HG03575 (cell line): ENCODE results near the gene COL6A2.

ENCODE experiments used
- ATAC-seq: cut with Tn5 transposase; IDR thresholded peaks from one replicate; pipeline ENCODE4 v1.9.1; 2021; ENCODE audit not compliant: unreplicated experiment, insufficient number of reproducible peaks, low FRiP score; ENCODE audit errors: extremely low read depth

Gene COL6A2

GRCh38 chr21:46148106-46148505, 50.2 kb downstream of the COL6A2 start:
- no peak for ATAC-seq

GRCh38 chr21:46149205-46149901, 51.4 kb downstream of the COL6A2 start:
- no peak for ATAC-seq

- ATAC-seq, result no peak
Observed at GRCh38 chr21:46150073-46150472, 52.2 kb downstream of the COL6A2 start.

DNA sequence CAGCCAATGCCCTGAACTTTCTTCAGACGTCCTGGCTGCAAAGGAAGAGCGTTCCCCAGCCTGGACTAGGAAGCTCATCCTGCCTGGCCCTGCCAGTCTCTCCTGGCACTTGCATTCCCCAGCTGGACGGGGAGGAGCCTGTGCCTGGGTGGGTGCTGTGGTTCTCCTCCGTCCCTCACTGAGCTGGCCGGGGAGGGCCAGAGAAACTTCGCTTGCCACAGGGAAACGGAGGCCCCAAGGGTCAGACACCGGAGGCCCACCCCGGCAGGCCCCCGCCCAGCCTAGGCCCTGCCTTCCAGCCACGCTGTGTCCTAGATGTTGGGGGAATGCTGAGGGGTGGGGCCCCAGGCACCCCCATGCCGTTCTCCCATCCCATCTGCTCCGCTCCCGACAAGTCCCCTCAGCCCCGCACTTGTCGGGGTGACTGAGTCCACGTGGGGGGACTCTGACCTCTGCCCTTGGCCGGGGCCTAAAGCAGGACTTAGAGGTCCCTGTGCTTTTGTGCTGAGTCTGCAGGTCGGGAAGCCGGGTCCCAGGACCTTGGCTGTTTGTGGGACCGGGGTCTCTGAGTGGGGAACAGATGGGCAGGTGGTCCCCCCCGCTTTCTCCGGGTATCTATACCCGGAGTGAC, 52.7 kb downstream of the COL6A2 start:
- no peak for ATAC-seq

- no peak for ATAC-seq
Observed at GRCh38 chr21:46151261-46151988, 53.5 kb downstream of the COL6A2 start.

DNA sequence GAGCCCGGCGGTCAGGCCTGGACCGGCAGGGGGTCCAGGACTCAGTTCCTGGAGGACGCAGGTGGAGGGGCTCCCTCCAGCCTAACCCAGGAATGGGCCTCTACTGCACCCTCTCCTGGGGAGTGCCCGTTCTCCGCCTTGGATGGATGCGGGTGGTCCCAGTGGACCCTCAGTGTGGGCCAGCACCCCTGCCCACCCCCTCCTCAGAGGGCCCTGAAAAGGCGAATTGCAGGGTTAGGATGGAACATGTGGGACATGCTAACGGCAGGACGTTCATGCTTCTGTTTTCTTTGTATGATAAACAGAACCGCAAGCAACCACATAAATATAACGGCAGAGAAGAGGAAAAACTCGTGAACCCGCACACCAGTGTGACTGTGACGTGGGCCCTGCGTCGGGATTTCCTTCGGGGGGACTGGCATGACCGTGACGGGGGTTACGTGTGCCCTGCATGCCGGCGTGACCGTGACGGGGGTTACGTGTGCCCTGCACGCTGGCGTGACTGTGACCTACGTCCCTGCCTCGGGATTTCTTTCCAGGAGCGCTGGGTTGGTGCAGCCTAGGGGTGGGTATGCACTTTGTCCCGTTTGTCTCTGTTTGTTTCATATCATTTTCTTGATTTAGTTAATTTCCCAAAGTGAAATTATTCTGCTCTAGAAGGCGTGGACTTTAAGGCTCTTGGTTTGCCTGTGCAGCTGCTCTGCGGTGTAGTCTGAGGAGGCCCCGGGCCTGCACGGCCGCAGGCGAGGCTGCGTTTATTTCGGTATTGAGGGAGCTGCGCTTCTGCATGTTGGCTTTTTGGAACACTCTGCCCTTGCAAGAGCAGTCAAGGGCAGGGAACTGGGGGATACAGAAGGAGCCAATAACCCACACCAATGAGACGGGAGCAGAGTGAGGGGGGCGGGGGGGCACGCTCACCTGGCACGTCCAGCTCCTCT, 54.3 kb downstream of the COL6A2 start:
- no peak for ATAC-seq

DNA sequence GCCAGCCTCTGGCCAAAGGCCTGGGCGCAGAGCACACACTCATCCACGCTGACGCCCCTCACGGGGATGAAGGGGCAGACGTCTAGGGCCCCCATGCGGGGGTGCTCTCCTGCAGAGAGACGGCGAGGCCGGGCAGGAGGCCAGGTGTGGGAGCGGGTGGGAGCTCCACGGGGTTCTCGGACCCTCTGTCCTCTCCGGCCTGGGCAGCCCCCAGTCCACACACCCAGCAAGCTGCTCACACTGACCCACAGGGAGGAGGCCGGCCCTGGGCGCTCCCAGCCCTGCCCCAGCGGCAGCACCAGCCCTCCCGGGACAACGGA, 55.0 kb downstream of the COL6A2 start:
- no peak for ATAC-seq

DNA sequence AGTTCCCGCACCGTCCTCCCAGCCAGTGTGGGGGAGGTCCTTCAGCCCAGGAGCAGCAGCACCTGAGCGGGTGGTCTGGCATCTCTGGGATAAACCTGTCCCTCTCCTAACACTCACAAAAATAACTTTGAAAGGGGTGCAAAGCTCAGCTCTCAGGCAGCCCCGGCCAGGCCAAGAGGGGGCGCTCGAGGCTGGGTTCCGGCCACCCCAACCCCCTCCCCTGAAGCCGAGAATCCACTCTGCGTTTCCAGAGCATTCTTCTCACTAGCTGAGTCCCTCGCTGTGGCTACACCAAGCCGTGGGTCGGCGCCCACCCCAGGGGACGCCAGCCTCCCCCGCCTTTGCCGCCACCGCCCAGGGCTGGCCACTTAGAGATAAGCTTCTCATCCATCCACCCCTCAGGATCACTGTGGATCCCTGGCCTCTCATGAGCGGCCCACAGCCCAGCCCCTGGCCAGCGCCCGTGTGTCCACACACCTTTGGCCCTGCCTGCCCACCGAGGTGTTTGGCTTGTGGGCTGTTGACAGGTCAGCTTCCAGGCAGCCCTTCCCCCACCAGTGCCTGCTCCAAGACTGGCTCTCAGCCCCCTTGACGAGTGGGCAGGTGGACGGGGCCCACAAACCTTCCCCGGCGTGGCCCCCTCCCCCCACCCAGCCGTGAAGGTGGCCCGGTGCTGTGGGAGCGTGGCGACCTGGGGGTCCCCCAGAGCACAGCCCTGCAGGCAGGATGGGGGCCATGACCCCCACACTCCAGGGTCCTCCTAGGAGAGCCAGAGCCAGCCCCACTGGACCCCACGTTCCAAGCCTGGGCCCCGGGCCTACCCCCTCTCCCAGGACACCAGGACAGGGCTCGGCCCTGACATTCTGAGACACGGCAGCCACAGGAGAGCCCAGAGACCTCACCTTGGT, 55.6 kb downstream of the COL6A2 start:
- ATAC-seq, result no peak

DNA sequence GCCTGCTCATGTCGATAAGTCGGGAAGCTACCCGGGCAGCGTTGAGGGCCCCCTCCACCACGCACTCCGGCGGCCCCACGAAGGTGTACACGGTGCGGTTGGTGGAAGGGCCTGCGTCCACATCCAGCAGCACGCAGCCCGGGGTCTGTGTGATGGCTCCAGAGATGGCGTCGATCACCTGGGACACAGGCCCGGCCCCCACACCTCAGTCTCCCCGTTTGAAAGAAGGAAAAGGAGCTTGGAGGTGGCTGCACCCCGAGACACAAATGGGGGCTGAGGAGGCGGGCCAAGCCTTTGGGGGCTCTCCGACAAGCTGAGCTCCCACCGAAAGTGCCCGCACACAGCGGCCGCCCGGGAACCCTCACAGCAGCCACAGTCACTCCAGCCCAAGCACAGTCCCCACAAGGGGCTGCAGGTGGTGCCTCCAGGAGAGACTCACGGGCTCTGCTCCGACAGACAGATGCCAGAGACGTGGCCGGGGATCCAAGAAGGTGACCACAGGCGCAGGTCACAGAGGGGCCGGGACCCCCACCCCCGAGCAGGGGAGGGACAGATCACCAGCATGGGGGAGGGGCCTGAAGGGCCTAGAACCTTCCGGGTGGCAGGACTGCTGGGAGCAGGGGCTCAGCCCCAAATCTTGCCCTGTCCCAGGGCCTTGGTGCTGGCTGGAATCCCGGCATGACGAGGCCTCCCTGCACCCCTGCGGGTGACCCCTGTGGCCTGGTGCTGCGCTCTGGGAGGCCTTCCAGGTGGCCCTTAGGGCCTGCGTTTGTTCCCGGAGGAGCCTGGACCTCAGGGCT, 56.4 kb downstream of the COL6A2 start:
- no peak for ATAC-seq

DNA sequence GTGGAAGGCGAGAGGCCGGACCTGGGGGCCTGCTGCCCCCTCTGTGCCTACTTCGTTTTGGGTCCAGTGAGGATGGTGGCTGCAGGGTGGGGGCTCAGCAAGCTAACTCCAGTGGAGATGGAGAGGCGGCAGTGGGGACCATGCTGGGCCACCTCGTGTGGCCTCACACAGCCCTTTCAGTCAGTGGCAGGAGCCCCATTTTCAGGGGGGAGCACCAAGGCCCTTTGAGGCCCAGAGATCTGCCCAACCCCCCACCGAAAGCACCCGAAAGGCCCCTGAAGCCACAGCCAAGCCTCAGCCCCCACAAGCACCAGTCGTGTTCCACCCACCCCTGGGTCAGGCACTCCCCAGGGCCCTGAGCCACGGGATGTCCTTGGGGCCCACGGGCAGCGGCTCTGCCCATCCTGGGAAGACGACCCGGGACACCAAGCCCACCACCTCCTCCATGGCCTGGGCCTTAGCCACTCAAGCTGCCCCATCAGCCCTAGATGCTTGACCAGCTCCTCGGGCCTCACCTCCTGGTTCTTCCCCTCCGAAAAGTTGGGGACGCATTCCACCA, 57.1 kb downstream of the COL6A2 start:
- ATAC-seq, result no peak

- no peak for ATAC-seq
Observed at GRCh38 chr21:46155514-46156377, 57.8 kb downstream of the COL6A2 start, which contains the start of gene FTCD. FTCD (minus strand) TSS chr21:46155579; CDS start chr21:46155523, 56 bp downstream.

GRCh38 chr21:46156378-46156645, 58.4 kb downstream of the COL6A2 start:
- ATAC-seq, result no peak

- ATAC-seq, result no peak
Observed at GRCh38 chr21:46156678-46157077, 58.8 kb downstream of the COL6A2 start.

GRCh38 chr21:46157396-46157986, 59.6 kb downstream of the COL6A2 start:
- ATAC-seq, result no peak

- ATAC-seq, result no peak
Observed at GRCh38 chr21:46157987-46158451, 60.1 kb downstream of the COL6A2 start.

- no peak for ATAC-seq
Observed at GRCh38 chr21:46158666-46159300, 60.9 kb downstream of the COL6A2 start.
